Skeletal muscle tissue (tissue), 4 donors: ENCODE measurements around the gene MORN4. TPM values are rescaled to one million over a fixed set of nuclear protein-coding genes. Genes with fewer than 3 reads are reported as not detected.
"Not testable (repeated sequence)": the region's sequence is repeated elsewhere in the genome, so short reads cannot be mapped to it uniquely, and the experiment has no call there.

Source experiments
- H3K27ac ChIP-seq: one replicate; pipeline ENCODE4 v1.7.0; 2013; ENCODE audit warnings: mild to moderate bottlenecking, low read depth, low read length, inconsistent platforms
- H3K27me3 ChIP-seq, 3 donors: one replicate each; pipeline ENCODE4 v1.7.0; 2013; ENCODE audit warnings: low read length in 3 of 3; ENCODE audit not compliant: control insufficient read depth in 3 of 3, insufficient read depth in 3 of 3
- H3K36me3 ChIP-seq, 3 donors: one replicate each; pipeline ENCODE4 v1.7.0; 2013; ENCODE audit warnings: low read length in 3 of 3; ENCODE audit not compliant: control insufficient read depth in 3 of 3, insufficient read depth in 3 of 3
- H3K4me1 ChIP-seq, 3 donors: one replicate each; pipeline ENCODE4 v1.7.0; 2013; ENCODE audit warnings: low read length in 3 of 3, mild to moderate bottlenecking in 3 of 3; ENCODE audit not compliant: control insufficient read depth in 3 of 3, insufficient read depth in 3 of 3
- H3K4me3 ChIP-seq, 3 donors: one replicate each; pipeline ENCODE4 v1.7.0; 2013; ENCODE audit warnings: low read length in 3 of 3
- H3K9ac ChIP-seq, 3 donors: one replicate each; pipeline ENCODE4 v1.7.0; 2013; ENCODE audit warnings: low read length in 3 of 3, mild to moderate bottlenecking in 3 of 3, moderate library complexity in 2 of 3, low read depth in 1 of 3
- H3K9me3 ChIP-seq, 3 donors: one replicate each; pipeline ENCODE4 v1.7.0; 2013; ENCODE audit warnings: low read length in 3 of 3; ENCODE audit not compliant: control insufficient read depth in 3 of 3
- total RNA-seq: library from RNA; depleted of rRNA; stranded (reverse); fragments of >200 nt; gene quantifications from one replicate; pipeline ENCODE4 v1.2.3, GENCODE V29; 2014
- donor health status: Osteomylitis.

The MORN4 gene
- total RNA-seq, 1 donor from 2014 or later, result 1.0 TPM

DNA sequence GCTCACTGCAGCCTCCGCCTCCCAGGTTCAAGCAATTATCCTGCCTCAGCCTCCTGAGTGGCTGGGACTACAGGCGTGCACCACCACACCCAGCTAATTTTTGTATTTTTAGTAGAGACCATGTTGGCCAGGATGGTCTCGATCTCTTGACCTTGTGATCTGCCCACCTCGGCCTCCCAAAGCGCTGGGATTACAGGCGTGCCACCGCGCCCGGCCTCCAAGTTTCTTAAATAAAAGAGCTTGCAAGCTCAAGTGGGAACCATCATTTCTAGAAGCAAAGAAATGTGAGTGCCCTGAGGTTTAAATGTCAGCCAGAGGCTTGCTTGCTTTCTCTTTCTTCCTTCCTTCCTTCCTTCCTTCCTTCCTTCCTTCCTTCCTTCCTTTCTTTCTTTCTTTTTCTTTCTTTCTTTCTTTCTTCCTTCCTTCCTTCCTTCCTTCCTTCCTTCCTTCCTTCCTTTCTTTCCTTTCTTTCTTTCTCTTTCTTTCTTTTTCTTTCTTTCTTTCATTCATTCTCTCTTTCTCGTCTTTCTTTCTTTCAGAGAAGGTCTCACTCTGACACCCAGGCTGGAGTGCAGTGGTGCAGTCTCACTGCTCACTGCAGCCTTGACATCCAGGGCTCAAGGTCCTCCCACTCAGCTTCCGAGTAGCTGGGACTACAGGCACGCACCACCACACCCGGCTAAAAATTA, 9.3 kb upstream of the MORN4 start:
- not testable (repeated sequence) for H3K9ac ChIP-seq, H3K9me3 ChIP-seq, H3K36me3 ChIP-seq, H3K4me3 ChIP-seq, H3K27me3 ChIP-seq, H3K27ac ChIP-seq
- peaks cover 10 to 16% (median 11%) of the 10 kb centered on the region in 3 donors for H3K4me1 ChIP-seq

DNA sequence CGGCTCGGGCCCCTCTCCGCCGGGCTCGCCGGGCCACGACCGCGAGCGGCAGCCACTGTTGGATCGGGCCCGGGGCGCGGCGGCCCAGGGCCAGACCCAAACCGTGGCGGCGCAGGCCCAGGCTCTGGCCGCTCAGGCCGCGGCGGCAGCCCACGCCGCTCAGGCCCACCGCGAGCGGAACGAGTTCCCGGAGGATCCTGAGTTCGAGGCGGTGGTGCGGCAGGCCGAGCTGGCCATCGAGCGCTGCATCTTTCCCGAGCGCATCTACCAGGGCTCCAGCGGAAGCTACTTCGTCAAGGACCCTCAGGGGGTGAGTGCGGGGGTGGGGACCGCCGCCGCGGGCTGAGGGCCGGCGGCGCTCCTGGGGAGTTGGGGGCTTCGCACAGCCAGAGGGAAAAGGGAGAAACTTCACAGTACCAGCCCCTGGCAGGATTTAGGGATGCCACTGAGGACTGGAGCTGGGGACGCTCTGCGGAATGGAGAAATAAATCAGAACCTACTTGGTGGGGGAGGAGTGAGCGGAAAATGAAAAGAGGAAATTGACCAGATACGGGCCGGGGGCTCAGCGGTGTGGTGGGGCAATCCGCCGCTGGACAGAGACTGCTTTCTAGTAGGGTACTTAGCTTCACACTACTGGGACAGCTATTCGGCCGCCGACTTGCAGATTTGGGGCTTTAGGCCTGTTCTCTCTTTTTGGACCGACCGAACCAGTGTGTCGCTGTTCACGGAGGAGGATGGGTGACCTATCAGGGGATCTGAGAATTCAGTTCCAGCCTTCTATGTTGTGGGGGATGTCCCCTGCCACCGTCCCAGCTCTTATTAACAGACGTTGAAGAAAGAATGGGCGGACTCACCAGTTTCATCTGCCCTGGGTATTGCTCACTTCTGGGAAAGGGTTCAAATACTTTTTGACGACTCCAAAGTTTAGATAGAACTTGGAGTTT, 7.8 kb upstream of the MORN4 start:
- Histone ChIP-seq H3K27me3 (no peaks in the 10 kb centered on the region), H3K27ac (peak overlapping the region; percentile 82), H3K36me3 (peaks cover 7 to 9% (median 8%) of the 10 kb centered on the region in 3 donors), H3K4me1 (peaks cover 10 to 16% (median 11%) of the 10 kb centered on the region in 3 donors), H3K9me3 (no peaks in the 10 kb centered on the region), H3K9ac (peak overlapping the region; percentile 84 to 86 (median 86)), H3K4me3 (peak overlapping the region; percentile 76 to 89 (median 86))

DNA sequence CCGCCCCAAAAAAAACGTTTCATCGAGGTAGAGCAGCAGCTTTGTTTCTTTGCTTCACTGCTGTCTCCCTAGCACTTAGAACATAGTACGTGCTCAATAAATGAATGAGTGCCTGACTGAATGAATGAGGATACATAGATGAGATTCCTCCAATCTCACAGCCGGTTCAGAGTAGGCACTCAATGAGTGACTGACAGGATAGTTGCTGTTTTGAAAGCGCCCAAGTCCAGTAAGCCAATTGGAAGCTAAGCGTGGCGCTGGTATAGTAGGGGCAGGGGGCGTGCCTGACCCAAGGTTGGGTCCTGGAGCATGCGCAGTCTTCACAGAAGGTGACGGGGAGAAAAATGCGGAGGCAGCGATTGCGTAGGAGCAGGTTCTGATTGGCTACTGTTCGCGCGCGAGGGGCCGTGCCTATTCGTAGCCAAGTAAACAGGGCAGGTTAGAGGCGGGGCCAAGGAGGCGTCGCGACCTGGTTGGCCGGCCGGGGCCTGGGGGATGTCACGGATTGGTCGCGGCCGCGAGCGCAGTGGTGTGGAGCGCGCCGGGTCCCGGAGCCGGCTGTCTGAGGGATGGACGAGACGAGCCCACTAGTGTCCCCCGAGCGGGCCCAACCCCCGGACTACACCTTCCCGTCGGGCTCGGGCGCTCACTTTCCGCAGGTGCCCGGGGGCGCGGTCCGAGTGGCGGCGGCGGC, 7.0 kb upstream of the MORN4 start, which contains the start of gene PI4K2A:
Gene PI4K2A, plus strand, starts transcription at position 498 of the 694 bp plus-strand sequence. Its CDS starts 72 bp downstream, at position 570.
- H3K9ac ChIP-seq, result peak within 1 kb of the TSS; percentile 84 to 86 (median 86)
- H3K9me3 ChIP-seq, result no peaks in the 10 kb centered on the region
- no peaks in the 10 kb centered on the region for H3K27me3 ChIP-seq
- H3K27ac ChIP-seq, result peak within 1 kb of the TSS; percentile 82
- H3K36me3 ChIP-seq, result peaks cover 7 to 9% (median 8%) of the 10 kb centered on the region in 3 donors
- H3K4me3 ChIP-seq, result peak within 1 kb of the TSS; percentile 76 to 89 (median 86)
- peaks cover 10 to 16% (median 11%) of the 10 kb centered on the region in 3 donors for H3K4me1 ChIP-seq

DNA sequence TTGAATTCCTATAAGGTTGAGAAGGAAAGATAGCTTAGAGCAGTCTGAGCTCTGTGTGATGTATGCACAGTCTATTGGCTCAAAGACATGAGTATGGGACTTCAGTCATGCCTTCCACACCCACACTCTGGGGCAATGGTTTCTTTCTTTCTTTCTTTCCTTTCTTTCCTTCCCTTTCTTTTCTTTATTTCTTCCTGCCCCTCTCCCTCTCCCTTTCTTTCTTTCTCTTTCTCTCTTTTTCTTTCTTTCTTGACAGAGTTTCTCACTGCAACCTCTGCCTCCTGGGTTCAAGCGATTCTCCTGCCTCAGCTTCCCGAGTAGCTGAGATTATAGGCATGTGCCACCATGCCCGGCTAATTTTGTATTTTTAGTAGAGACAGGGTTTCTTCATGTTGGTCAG, 5.8 kb upstream of the MORN4 start:
- not testable (repeated sequence) for H3K27ac ChIP-seq, H3K9ac ChIP-seq, H3K4me3 ChIP-seq, H3K27me3 ChIP-seq, H3K9me3 ChIP-seq, H3K36me3 ChIP-seq
- H3K4me1 ChIP-seq, result peaks cover 10 to 16% (median 11%) of the 10 kb centered on the region in 3 donors

DNA sequence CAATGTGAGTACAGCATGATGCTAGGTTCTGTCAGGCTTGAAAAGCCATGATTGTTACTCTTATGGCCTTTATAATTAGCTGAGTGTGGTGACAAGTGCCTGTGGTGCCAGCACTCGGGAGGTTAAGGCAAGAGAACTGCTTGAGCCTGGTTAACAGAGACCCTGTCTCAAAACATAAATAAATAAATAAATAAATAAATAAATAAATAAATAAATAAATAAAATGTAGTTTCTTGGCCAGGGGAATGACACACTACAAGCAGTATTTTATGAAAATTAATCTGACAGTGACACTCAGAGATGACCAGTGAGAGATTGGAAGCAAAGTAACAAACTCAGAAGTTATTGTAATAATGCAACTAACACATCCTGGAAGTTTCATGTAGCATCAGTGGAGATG, 2.3 kb upstream of the MORN4 start:
- H3K27ac ChIP-seq, result no peak overlapping the region
- no peak overlapping the region for H3K9ac ChIP-seq

DNA sequence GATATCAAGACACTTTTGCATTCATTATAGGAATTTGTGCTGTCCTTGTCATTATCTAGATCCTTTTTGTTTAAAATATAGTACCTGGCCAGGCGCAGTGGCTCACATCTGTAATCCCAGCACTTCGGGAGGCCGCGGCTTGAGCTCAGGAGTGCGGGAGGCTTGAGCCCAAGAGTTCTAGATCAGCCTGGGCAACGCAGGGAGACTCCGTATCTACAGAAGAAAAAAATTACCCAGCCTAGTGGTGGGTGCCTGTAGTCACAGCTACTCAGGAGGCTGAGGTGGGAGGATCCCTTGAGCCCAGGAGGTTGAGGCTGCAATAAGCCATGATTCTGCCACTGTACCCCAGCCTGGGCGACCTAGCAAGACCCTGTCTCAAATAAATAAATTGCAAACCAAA, 621 bp upstream of the MORN4 start:
- no peaks in the 10 kb centered on the region for H3K9me3 ChIP-seq
- H3K9ac ChIP-seq, result peak overlapping the region; percentile 79 to 85 (median 79)
- no peaks in the 10 kb centered on the region for H3K36me3 ChIP-seq
- H3K4me1 ChIP-seq, result peaks cover 7 to 9% (median 7%) of the 10 kb centered on the region in 3 donors
- no peaks in the 10 kb centered on the region for H3K27me3 ChIP-seq
- H3K4me3 ChIP-seq, result peak overlapping the region; percentile 91 to 93 (median 92)
- H3K27ac ChIP-seq, result peak overlapping the region; percentile 48

More for the DNA sequence above, 2.3 kb upstream of the MORN4 start:
- peaks cover 7 to 9% (median 7%) of the 10 kb centered on the region in 3 donors for H3K4me1 ChIP-seq
- H3K27me3 ChIP-seq, result no peaks in the 10 kb centered on the region
- no peaks in the 10 kb centered on the region for H3K36me3 ChIP-seq
- no peaks in the 10 kb centered on the region for H3K9me3 ChIP-seq
- no peak overlapping the region for H3K4me3 ChIP-seq

DNA sequence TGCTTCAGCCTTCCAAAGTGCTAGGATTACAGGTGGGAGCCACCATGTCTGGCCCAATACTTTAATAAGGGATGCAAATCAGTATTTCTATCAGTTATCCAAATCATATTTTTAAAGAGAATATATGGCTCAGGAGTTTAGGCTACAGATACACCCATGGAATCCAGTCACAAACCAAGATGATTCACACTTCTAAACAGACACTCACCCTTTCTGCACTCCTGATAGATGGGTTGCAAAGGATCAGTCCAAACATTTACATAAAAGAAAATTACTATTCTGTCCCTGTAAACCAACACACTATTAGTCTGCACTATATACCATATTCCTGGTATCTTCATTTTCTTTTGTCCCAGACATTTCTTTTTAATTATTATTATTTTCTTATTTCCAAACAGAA, 2.2 kb downstream of the MORN4 start:
- Histone ChIP-seq H3K4me1 (peaks cover 7 to 9% (median 7%) of the 10 kb centered on the region in 3 donors), H3K9ac (no peak overlapping the region), H3K27me3 (no peaks in the 10 kb centered on the region), H3K27ac (no peak overlapping the region), H3K4me3 (no peak overlapping the region), H3K9me3 (no peaks in the 10 kb centered on the region), H3K36me3 (no peaks in the 10 kb centered on the region)

DNA sequence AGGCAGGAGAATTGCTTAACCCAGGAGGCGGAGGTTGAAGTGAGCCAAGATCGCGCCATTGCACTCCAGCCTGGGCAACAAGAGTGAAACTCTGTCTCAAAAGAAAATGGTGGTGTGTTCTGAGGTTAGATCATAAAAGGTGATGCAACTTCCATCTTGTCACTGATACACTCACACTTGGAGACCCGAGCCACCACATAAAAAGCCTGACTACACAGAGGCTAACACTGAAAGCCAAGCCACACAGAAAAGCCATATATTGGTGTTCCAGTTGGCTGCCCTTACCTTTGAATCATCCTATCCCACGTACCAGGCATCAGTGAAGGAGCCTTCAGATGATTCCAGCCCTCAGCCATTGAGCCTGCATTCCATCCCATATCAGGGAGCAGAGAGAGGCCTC, 4.0 kb downstream of the MORN4 start:
- H3K4me3 ChIP-seq, result no peak overlapping the region
- H3K4me1 ChIP-seq, result peaks cover 7 to 9% (median 7%) of the 10 kb centered on the region in 3 donors

DNA sequence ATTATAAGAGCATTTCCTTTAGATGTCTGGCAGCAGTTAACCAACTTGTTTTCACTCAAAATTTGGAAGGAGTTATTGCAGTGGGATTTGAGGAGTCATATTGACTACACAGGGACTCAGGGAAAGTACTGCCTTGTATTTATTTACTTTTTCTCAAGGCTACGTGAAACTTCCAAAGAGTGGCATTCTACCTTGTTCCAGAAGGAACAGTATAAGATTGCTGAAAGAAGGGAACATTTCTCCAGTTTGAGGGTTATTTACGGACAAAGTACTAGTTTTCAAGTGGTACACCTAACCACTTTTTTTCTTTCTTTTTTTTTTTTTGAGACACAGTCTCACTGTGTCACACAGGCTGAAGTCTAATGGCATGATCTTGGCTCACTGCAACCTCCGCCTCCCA, 5.1 kb downstream of the MORN4 start:
- no peak overlapping the region for H3K27ac ChIP-seq
- H3K36me3 ChIP-seq, result no peaks in the 10 kb centered on the region
- no peak overlapping the region for H3K4me3 ChIP-seq
- no peaks in the 10 kb centered on the region for H3K9me3 ChIP-seq
- no peaks in the 10 kb centered on the region for H3K27me3 ChIP-seq
- peaks cover 3 to 9% (median 5%) of the 10 kb centered on the region in 3 donors for H3K4me1 ChIP-seq
- H3K9ac ChIP-seq, result no peak overlapping the region

More for the DNA sequence above, 4.0 kb downstream of the MORN4 start:
- Histone ChIP-seq H3K9ac (no peak overlapping the region), H3K27ac (no peak overlapping the region), H3K9me3 (no peaks in the 10 kb centered on the region), H3K36me3 (no peaks in the 10 kb centered on the region), H3K27me3 (no peaks in the 10 kb centered on the region)
